ENCODE measurements around the gene CDH22.

The CDH22 gene

GRCh38 chr20:46265539-46265938, 42.8 kb downstream of the CDH22 start:
- H4K91ac ChIP-seq (ENCODE audit: low read length), result no peak overlapping the region
- peaks cover 3% of the 10 kb centered on the region for H3K4me1 ChIP-seq (ENCODE audit: control insufficient read depth, insufficient read depth, low read depth, low read length)
- H3K4ac ChIP-seq (ENCODE audit: low read depth in 1 of 2, low read length in 2 of 2), result no peak overlapping the region
- H2BK120ac ChIP-seq (ENCODE audit: low read depth, low read length), result no peak overlapping the region
- no peaks in the 10 kb centered on the region for H3K79me1 ChIP-seq (replicated peaks; ENCODE audit: low read length, poor library complexity, severe bottlenecking)
- H2AK5ac ChIP-seq (ENCODE audit: low read length, severe bottlenecking), result no peak overlapping the region
- no peaks in the 10 kb centered on the region for H3K36me3 ChIP-seq (ENCODE audit: control insufficient read depth in 1 of 2, insufficient read depth in 2 of 2, low read depth in 1 of 2, low read length in 2 of 2)
- H3K27me3 ChIP-seq (ENCODE audit: control insufficient read depth in 1 of 2, insufficient read depth in 1 of 2, low read length in 2 of 2), result peaks cover 43 to 94% of the 10 kb centered on the region in 2 experiments
- H3K23ac ChIP-seq (ENCODE audit: low read length in 2 of 2), result no peak overlapping the region
- H3K4me3 ChIP-seq (ENCODE audit: insufficient read depth in 1 of 2, low read depth in 1 of 2, low read length in 2 of 2), result no peak overlapping the region
- H2BK5ac ChIP-seq (ENCODE audit: low read depth, low read length, poor library complexity, severe bottlenecking), result no peak overlapping the region
- H4K8ac ChIP-seq (ENCODE audit: low read length), result no peak overlapping the region
- H3K27ac ChIP-seq (ENCODE audit: low read length, poor library complexity, severe bottlenecking), result no peak overlapping the region
- H2AFZ ChIP-seq (ENCODE audit: low read depth, low read length), result no peak overlapping the region
- H3K9me3 ChIP-seq (ENCODE audit: control insufficient read depth, low read length), result no peaks in the 10 kb centered on the region
- H3K18ac ChIP-seq (ENCODE audit: low read depth in 1 of 2, low read length in 2 of 2), result no peak overlapping the region
- H3K4me2 ChIP-seq (ENCODE audit: low read length, poor library complexity, severe bottlenecking), result no peak overlapping the region
- WGBS, result 88% methylated on average over 2 of the region's 2 CpGs
- no peak overlapping the region for H3K14ac ChIP-seq (ENCODE audit: low read length in 2 of 2)
- no peak for DNase-seq
- no peak overlapping the region for H2BK12ac ChIP-seq (ENCODE audit: low read length in 2 of 2)
- no peak overlapping the region for H2BK15ac ChIP-seq (ENCODE audit: low read depth, poor library complexity, severe bottlenecking)
- H3K9ac ChIP-seq (ENCODE audit: low read length), result no peak overlapping the region

GRCh38 chr20:46264391-46265266, 43.7 kb downstream of the CDH22 start:
- H3K27ac ChIP-seq (ENCODE audit: low read length, poor library complexity, severe bottlenecking), result no peak overlapping the region
- no peak overlapping the region for H2BK12ac ChIP-seq (ENCODE audit: low read length in 2 of 2)
- H3K9ac ChIP-seq (ENCODE audit: low read length), result no peak overlapping the region
- H3K79me1 ChIP-seq (replicated peaks; ENCODE audit: low read length, poor library complexity, severe bottlenecking), result no peaks in the 10 kb centered on the region
- H2BK15ac ChIP-seq (ENCODE audit: low read depth, poor library complexity, severe bottlenecking), result no peak overlapping the region
- H4K8ac ChIP-seq (ENCODE audit: low read length), result no peak overlapping the region
- H3K4me2 ChIP-seq (ENCODE audit: low read length, poor library complexity, severe bottlenecking), result no peak overlapping the region
- H3K14ac ChIP-seq (ENCODE audit: low read length in 2 of 2), result peak overlapping the region in 1 of 2 experiments; percentile 31
- no peaks in the 10 kb centered on the region for H3K9me3 ChIP-seq (ENCODE audit: control insufficient read depth, low read length)
- no peak overlapping the region for H2BK120ac ChIP-seq (ENCODE audit: low read depth, low read length)
- H3K36me3 ChIP-seq (ENCODE audit: control insufficient read depth in 1 of 2, insufficient read depth in 2 of 2, low read depth in 1 of 2, low read length in 2 of 2), result no peaks in the 10 kb centered on the region
- DNase-seq, result no peak
- H4K91ac ChIP-seq (ENCODE audit: low read length), result no peak overlapping the region
- WGBS, result 78% methylated on average over 25 of the region's 26 CpGs
- no peak overlapping the region for H2AFZ ChIP-seq (ENCODE audit: low read depth, low read length)
- no peak overlapping the region for H3K4ac ChIP-seq (ENCODE audit: low read depth in 1 of 2, low read length in 2 of 2)
- peaks cover 3% of the 10 kb centered on the region for H3K4me1 ChIP-seq (ENCODE audit: control insufficient read depth, insufficient read depth, low read depth, low read length)
- no peak overlapping the region for H3K4me3 ChIP-seq (ENCODE audit: insufficient read depth in 1 of 2, low read depth in 1 of 2, low read length in 2 of 2)
- peaks cover 34 to 91% of the 10 kb centered on the region in 2 experiments for H3K27me3 ChIP-seq (ENCODE audit: control insufficient read depth in 1 of 2, insufficient read depth in 1 of 2, low read length in 2 of 2)
- H2AK5ac ChIP-seq (ENCODE audit: low read length, severe bottlenecking), result no peak overlapping the region
- peak overlapping the region in 1 of 2 experiments; percentile 60 for H3K23ac ChIP-seq (ENCODE audit: low read length in 2 of 2)
- H2BK5ac ChIP-seq (ENCODE audit: low read depth, low read length, poor library complexity, severe bottlenecking), result no peak overlapping the region
- no peak overlapping the region for H3K18ac ChIP-seq (ENCODE audit: low read depth in 1 of 2, low read length in 2 of 2)

- Histone ChIP-seq H3K4me1 (ENCODE audit: control insufficient read depth, insufficient read depth, low read depth, low read length) (peaks cover 1% of the 10 kb centered on the region), H2BK120ac (ENCODE audit: low read depth, low read length) (no peak overlapping the region), H2BK12ac (ENCODE audit: low read length in 2 of 2) (no peak overlapping the region), H2AFZ (ENCODE audit: low read depth, low read length) (no peak overlapping the region), H3K27me3 (ENCODE audit: control insufficient read depth in 1 of 2, insufficient read depth in 1 of 2, low read length in 2 of 2) (peaks cover 25 to 90% of the 10 kb centered on the region in 2 experiments), H3K79me1 (replicated peaks; ENCODE audit: low read length, poor library complexity, severe bottlenecking) (no peaks in the 10 kb centered on the region), H2BK5ac (ENCODE audit: low read depth, low read length, poor library complexity, severe bottlenecking) (no peak overlapping the region), H3K14ac (ENCODE audit: low read length in 2 of 2) (peak overlapping the region in 1 of 2 experiments; percentile 18), H2AK5ac (ENCODE audit: low read length, severe bottlenecking) (no peak overlapping the region), H3K4me2 (ENCODE audit: low read length, poor library complexity, severe bottlenecking) (no peak overlapping the region), H3K4ac (ENCODE audit: low read depth in 1 of 2, low read length in 2 of 2) (no peak overlapping the region), H3K23ac (ENCODE audit: low read length in 2 of 2) (no peak overlapping the region), H4K91ac (ENCODE audit: low read length) (no peak overlapping the region), H3K4me3 (ENCODE audit: insufficient read depth in 1 of 2, low read depth in 1 of 2, low read length in 2 of 2) (no peak overlapping the region), H3K9me3 (ENCODE audit: control insufficient read depth, low read length) (no peaks in the 10 kb centered on the region), H2BK15ac (ENCODE audit: low read depth, poor library complexity, severe bottlenecking) (no peak overlapping the region), H4K8ac (ENCODE audit: low read length) (no peak overlapping the region), H3K27ac (ENCODE audit: low read length, poor library complexity, severe bottlenecking) (no peak overlapping the region), H3K9ac (ENCODE audit: low read length) (no peak overlapping the region), H3K36me3 (ENCODE audit: control insufficient read depth in 1 of 2, insufficient read depth in 2 of 2, low read depth in 1 of 2, low read length in 2 of 2) (no peaks in the 10 kb centered on the region), H3K18ac (ENCODE audit: low read depth in 1 of 2, low read length in 2 of 2) (no peak overlapping the region)
- no peak for DNase-seq
- 70% methylated on average over 12 of the region's 12 CpGs for WGBS
Measured at GRCh38 chr20:46261456-46262253, 46.6 kb downstream of the CDH22 start.

GRCh38 chr20:46260936-46261454, 47.3 kb downstream of the CDH22 start:
- H3K36me3 ChIP-seq (ENCODE audit: control insufficient read depth in 1 of 2, insufficient read depth in 2 of 2, low read depth in 1 of 2, low read length in 2 of 2), result no peaks in the 10 kb centered on the region
- no peak overlapping the region for H3K4ac ChIP-seq (ENCODE audit: low read depth in 1 of 2, low read length in 2 of 2)
- no CpG with 5 or more reads among the region's 1 CpG for WGBS
- H3K4me1 ChIP-seq (ENCODE audit: control insufficient read depth, insufficient read depth, low read depth, low read length), result peaks cover 1% of the 10 kb centered on the region
- no peak overlapping the region for H2AK5ac ChIP-seq (ENCODE audit: low read length, severe bottlenecking)
- no peak overlapping the region for H2BK120ac ChIP-seq (ENCODE audit: low read depth, low read length)
- peaks cover 25 to 91% of the 10 kb centered on the region in 2 experiments for H3K27me3 ChIP-seq (ENCODE audit: control insufficient read depth in 1 of 2, insufficient read depth in 1 of 2, low read length in 2 of 2)
- no peaks in the 10 kb centered on the region for H3K79me1 ChIP-seq (replicated peaks; ENCODE audit: low read length, poor library complexity, severe bottlenecking)
- H4K8ac ChIP-seq (ENCODE audit: low read length), result no peak overlapping the region
- no peak overlapping the region for H3K4me2 ChIP-seq (ENCODE audit: low read length, poor library complexity, severe bottlenecking)
- no peak overlapping the region for H4K91ac ChIP-seq (ENCODE audit: low read length)
- H2BK5ac ChIP-seq (ENCODE audit: low read depth, low read length, poor library complexity, severe bottlenecking), result no peak overlapping the region
- H3K9me3 ChIP-seq (ENCODE audit: control insufficient read depth, low read length), result no peaks in the 10 kb centered on the region
- H3K9ac ChIP-seq (ENCODE audit: low read length), result no peak overlapping the region
- no peak for DNase-seq
- H3K27ac ChIP-seq (ENCODE audit: low read length, poor library complexity, severe bottlenecking), result no peak overlapping the region
- H3K18ac ChIP-seq (ENCODE audit: low read depth in 1 of 2, low read length in 2 of 2), result no peak overlapping the region
- no peak overlapping the region for H2BK15ac ChIP-seq (ENCODE audit: low read depth, poor library complexity, severe bottlenecking)
- H2AFZ ChIP-seq (ENCODE audit: low read depth, low read length), result no peak overlapping the region
- H3K4me3 ChIP-seq (ENCODE audit: insufficient read depth in 1 of 2, low read depth in 1 of 2, low read length in 2 of 2), result no peak overlapping the region
- no peak overlapping the region for H3K23ac ChIP-seq (ENCODE audit: low read length in 2 of 2)
- no peak overlapping the region for H2BK12ac ChIP-seq (ENCODE audit: low read length in 2 of 2)
- H3K14ac ChIP-seq (ENCODE audit: low read length in 2 of 2), result no peak overlapping the region
